Measurements from ENCODE around the gene GFM1. TPM values are rescaled to one million over a fixed set of nuclear protein-coding genes. Genes with fewer than 3 reads are reported as not detected.

GFM1 gene
- polyA plus RNA-seq, 1 donor (not counting 4 experiments of a cell fraction or from before 2014, with no cell fraction given) = 35.9 TPM

DNA sequence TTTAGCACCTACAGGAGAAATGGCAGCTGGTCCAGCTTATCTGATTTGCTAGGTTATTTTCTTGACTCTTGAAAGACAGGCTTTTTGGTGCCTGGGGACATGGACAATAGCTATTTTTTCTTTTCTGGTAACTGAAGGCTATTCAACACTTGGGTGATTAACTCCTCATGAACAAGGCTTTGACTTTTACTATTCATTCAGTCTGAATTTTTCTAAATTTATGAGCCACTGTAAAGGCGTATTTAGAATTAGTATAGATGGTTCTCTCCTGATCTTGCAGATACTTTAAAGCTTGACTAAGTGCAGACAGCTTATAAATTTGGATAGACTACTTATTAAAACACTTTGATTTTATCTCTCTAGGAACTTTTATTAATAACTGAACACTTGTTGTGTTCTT lies 18.4 kb upstream of the GFM1 start:
- no peak overlapping the region for H3K4me2 ChIP-seq (ENCODE audit: control insufficient read depth, extremely low read depth, insufficient read depth, low read depth, low read length)
- no peak overlapping the region for H2AFZ ChIP-seq (ENCODE audit: control insufficient read depth, low read length)
- H3K4me1 ChIP-seq (ENCODE audit: control insufficient read depth, extremely low read depth, insufficient read depth, low read length) = no peaks in the 10 kb centered on the region
- H3K27ac ChIP-seq (ENCODE audit: control insufficient read depth, insufficient read depth, low read length) = no peak overlapping the region
- no peaks in the 10 kb centered on the region for H3K27me3 ChIP-seq (ENCODE audit: control insufficient read depth, extremely low read depth, insufficient read depth, low read length)
- FAIRE-seq (no peak), DNase-seq (ENCODE audit: low read depth, low spot score) (no peak)
- TF ChIP-seq EZH2 (IDR thresholded peaks at IDR 0.05; ENCODE audit: low read length) = no peak
- peaks cover 1% of the 10 kb centered on the region for H3K9me3 ChIP-seq (ENCODE audit: control insufficient read depth, low read depth, low read length)
- H3K79me2 ChIP-seq (ENCODE audit: control insufficient read depth, insufficient read depth, low read length) = no peaks in the 10 kb centered on the region
- no peak overlapping the region for H3K4me3 ChIP-seq (ENCODE audit: control insufficient read depth in 2 of 3, extremely low read depth in 1 of 3, insufficient read depth in 2 of 3, low read depth in 1 of 3, low read length in 3 of 3)
- no peaks in the 10 kb centered on the region for H3K9me1 ChIP-seq (ENCODE audit: control insufficient read depth, extremely low read depth, insufficient read depth, low read length)
- no peak overlapping the region for H3K9ac ChIP-seq (ENCODE audit: control insufficient read depth, extremely low read depth, insufficient read depth, low read length)
- dilution Hi-C loops (cut with MboI; ENCODE audit: extremely low pct_ligation_motif_present, low sequenced_read_pairs) = no loop called here
- no peaks in the 10 kb centered on the region for H4K20me1 ChIP-seq (ENCODE audit: control insufficient read depth, extremely low read depth, insufficient read depth, low read length)
- H3K36me3 ChIP-seq (ENCODE audit: control insufficient read depth in 2 of 2, extremely low read depth in 1 of 2, insufficient read depth in 2 of 2, low read length in 2 of 2) = no peaks in the 10 kb centered on the region

DNA sequence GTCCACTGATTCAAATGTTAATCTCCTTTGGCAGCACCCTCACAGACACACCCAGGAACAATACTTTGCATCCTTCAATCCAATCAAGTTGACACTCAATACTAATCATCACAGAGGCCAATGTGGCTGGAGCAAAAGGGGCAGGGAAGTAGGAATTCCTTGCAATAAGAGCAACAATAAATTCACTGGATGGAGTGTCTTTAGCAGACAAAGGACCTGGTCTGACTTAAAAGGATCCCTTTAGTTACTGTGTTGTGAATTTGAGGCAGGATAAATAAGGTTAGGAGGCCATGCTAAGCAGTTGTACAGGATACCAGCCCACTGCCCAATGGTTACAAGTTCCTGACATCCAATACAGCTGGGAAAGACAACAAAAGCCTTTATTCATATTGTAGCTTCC lies 12.3 kb upstream of the GFM1 start:
- H3K27ac ChIP-seq (ENCODE audit: control insufficient read depth, insufficient read depth, low read length) = no peak overlapping the region
- H3K4me2 ChIP-seq (ENCODE audit: control insufficient read depth, extremely low read depth, insufficient read depth, low read depth, low read length) = no peak overlapping the region
- H3K79me2 ChIP-seq (ENCODE audit: control insufficient read depth, insufficient read depth, low read length) = no peaks in the 10 kb centered on the region
- H3K9me3 ChIP-seq (ENCODE audit: control insufficient read depth, low read depth, low read length) = no peaks in the 10 kb centered on the region
- FAIRE-seq (no peak), DNase-seq (ENCODE audit: low read depth, low spot score) (no peak)
- H2AFZ ChIP-seq (ENCODE audit: control insufficient read depth, low read length) = no peak overlapping the region
- H3K9ac ChIP-seq (ENCODE audit: control insufficient read depth, extremely low read depth, insufficient read depth, low read length) = no peak overlapping the region
- no peaks in the 10 kb centered on the region for H4K20me1 ChIP-seq (ENCODE audit: control insufficient read depth, extremely low read depth, insufficient read depth, low read length)
- no peak overlapping the region for H3K4me3 ChIP-seq (ENCODE audit: control insufficient read depth in 2 of 3, extremely low read depth in 1 of 3, insufficient read depth in 2 of 3, low read depth in 1 of 3, low read length in 3 of 3)
- H3K27me3 ChIP-seq (ENCODE audit: control insufficient read depth, extremely low read depth, insufficient read depth, low read length) = no peaks in the 10 kb centered on the region
- no peak for TF ChIP-seq EZH2 (IDR thresholded peaks at IDR 0.05; ENCODE audit: low read length)
- TF ChIP-seq, protein P1, sequence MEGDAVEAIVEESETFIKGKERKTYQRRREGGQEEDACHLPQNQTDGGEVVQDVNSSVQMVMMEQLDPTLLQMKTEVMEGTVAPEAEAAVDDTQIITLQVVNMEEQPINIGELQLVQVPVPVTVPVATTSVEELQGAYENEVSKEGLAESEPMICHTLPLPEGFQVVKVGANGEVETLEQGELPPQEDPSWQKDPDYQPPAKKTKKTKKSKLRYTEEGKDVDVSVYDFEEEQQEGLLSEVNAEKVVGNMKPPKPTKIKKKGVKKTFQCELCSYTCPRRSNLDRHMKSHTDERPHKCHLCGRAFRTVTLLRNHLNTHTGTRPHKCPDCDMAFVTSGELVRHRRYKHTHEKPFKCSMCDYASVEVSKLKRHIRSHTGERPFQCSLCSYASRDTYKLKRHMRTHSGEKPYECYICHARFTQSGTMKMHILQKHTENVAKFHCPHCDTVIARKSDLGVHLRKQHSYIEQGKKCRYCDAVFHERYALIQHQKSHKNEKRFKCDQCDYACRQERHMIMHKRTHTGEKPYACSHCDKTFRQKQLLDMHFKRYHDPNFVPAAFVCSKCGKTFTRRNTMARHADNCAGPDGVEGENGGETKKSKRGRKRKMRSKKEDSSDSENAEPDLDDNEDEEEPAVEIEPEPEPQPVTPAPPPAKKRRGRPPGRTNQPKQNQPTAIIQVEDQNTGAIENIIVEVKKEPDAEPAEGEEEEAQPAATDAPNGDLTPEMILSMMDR (optimal IDR thresholded peaks at IDR 0.05 in 1 of 3, IDR thresholded peaks at IDR 0.05 in 1 of 3, conservative IDR thresholded peaks at IDR 0.05 in 1 of 3; ENCODE audit: extremely low read depth in 1 of 3, insufficient read depth in 2 of 3, low read length in 3 of 3) = no peak
- dilution Hi-C loops (cut with MboI; ENCODE audit: extremely low pct_ligation_motif_present, low sequenced_read_pairs) = no loop called here
- H3K36me3 ChIP-seq (ENCODE audit: control insufficient read depth in 2 of 2, extremely low read depth in 1 of 2, insufficient read depth in 2 of 2, low read length in 2 of 2) = no peaks in the 10 kb centered on the region
- no peaks in the 10 kb centered on the region for H3K4me1 ChIP-seq (ENCODE audit: control insufficient read depth, extremely low read depth, insufficient read depth, low read length)
- no peaks in the 10 kb centered on the region for H3K9me1 ChIP-seq (ENCODE audit: control insufficient read depth, extremely low read depth, insufficient read depth, low read length)

DNA sequence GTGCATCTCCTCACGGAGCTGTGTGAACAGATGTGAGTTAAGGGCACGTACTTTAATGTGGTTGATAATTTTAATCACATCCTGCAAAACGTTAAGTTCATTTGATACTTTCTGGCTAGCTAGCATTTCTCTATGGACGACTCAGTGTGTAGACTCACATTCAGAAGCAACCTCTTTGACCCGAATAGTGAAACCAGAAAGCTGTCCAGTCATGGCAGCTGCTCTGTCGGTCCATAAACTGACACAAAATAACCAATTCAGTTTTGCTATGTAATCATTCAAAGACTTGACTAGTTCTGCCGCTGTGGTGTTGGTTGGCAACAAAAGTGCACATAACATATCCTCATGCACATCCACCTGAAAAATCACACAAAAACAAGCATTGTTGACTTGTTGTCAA lies 3.7 kb upstream of the GFM1 start:
- Histone ChIP-seq H3K27ac (ENCODE audit: control insufficient read depth, insufficient read depth, low read length) (no peak overlapping the region), H3K4me1 (ENCODE audit: control insufficient read depth, extremely low read depth, insufficient read depth, low read length) (peaks cover 3% of the 10 kb centered on the region), H3K4me3 (ENCODE audit: control insufficient read depth in 2 of 3, extremely low read depth in 1 of 3, insufficient read depth in 2 of 3, low read depth in 1 of 3, low read length in 3 of 3) (no peak overlapping the region), H3K79me2 (ENCODE audit: control insufficient read depth, insufficient read depth, low read length) (peaks cover 13% of the 10 kb centered on the region), H3K9me3 (ENCODE audit: control insufficient read depth, low read depth, low read length) (no peaks in the 10 kb centered on the region), H4K20me1 (ENCODE audit: control insufficient read depth, extremely low read depth, insufficient read depth, low read length) (no peaks in the 10 kb centered on the region), H3K9ac (ENCODE audit: control insufficient read depth, extremely low read depth, insufficient read depth, low read length) (no peak overlapping the region), H2AFZ (ENCODE audit: control insufficient read depth, low read length) (no peak overlapping the region), H3K4me2 (ENCODE audit: control insufficient read depth, extremely low read depth, insufficient read depth, low read depth, low read length) (no peak overlapping the region), H3K27me3 (ENCODE audit: control insufficient read depth, extremely low read depth, insufficient read depth, low read length) (no peaks in the 10 kb centered on the region), H3K9me1 (ENCODE audit: control insufficient read depth, extremely low read depth, insufficient read depth, low read length) (no peaks in the 10 kb centered on the region), H3K36me3 (ENCODE audit: control insufficient read depth in 2 of 2, extremely low read depth in 1 of 2, insufficient read depth in 2 of 2, low read length in 2 of 2) (no peaks in the 10 kb centered on the region)
- TF ChIP-seq EZH2 (IDR thresholded peaks at IDR 0.05; ENCODE audit: low read length) = no peak
- TF ChIP-seq, protein P1 (optimal IDR thresholded peaks at IDR 0.05 in 1 of 3, IDR thresholded peaks at IDR 0.05 in 1 of 3, conservative IDR thresholded peaks at IDR 0.05 in 1 of 3; ENCODE audit: extremely low read depth in 1 of 3, insufficient read depth in 2 of 3, low read length in 3 of 3) = no peak
- dilution Hi-C loops (cut with MboI; ENCODE audit: extremely low pct_ligation_motif_present, low sequenced_read_pairs) = no loop called here
- no peak for DNase-seq (ENCODE audit: low read depth, low spot score)
- FAIRE-seq = no peak
